ENCODE data around the gene MUTYH.
A peak's percentile ranks its signal among the peaks of the same experiment; 100 is the strongest.

Gene MUTYH

GRCh38 chr1:45334308-45335245 is 5.7 kb downstream of the MUTYH start:
- ChIA-PET CTCF (interaction anchor here (0.8 to 2.1 kb wide), 6 partner anchors 9 to 316 kb away, joined by 3 to 5 read pairs (median 4); no protein-coding TSS in a partner anchor), POLR2A (interaction anchor here (0.6 kb wide), 1 partner anchor 216 kb away, joined by 5 read pairs; no protein-coding TSS in a partner anchor)
- no peak for TF ChIP-seq CTCF (IDR thresholded peaks at IDR 0.05; ENCODE audit: control extremely low read depth, extremely low read depth, low read depth, missing control alignments)
- peak; percentile 8 for DNase-seq (ENCODE audit: extremely low spot score)

- TF ChIP-seq CTCF (IDR thresholded peaks at IDR 0.05; ENCODE audit: control extremely low read depth, extremely low read depth, low read depth, missing control alignments): no peak
- DNase-seq (ENCODE audit: extremely low spot score): no peak
- POLR2A ChIA-PET: no interaction called here
- CTCF ChIA-PET: interaction anchor here (0.9 to 1.5 kb wide), 2 partner anchors 12 to 27 kb away, joined by 3 to 5 read pairs; no protein-coding TSS in a partner anchor
Observed at GRCh38 chr1:45332346-45332720, 7.9 kb downstream of the MUTYH start.

GRCh38 chr1:45331436-45332345 is 8.5 kb downstream of the MUTYH start:
- ChIA-PET POLR2A (interaction anchor here (0.9 kb wide), 1 partner anchor 145 kb away, joined by 3 read pairs; no protein-coding TSS in a partner anchor), CTCF (interaction anchor here (0.9 to 1.5 kb wide), 2 partner anchors 12 to 26 kb away, joined by 3 to 5 read pairs; no protein-coding TSS in a partner anchor)
- no peak for DNase-seq (ENCODE audit: extremely low spot score)
- no peak for TF ChIP-seq CTCF (IDR thresholded peaks at IDR 0.05; ENCODE audit: control extremely low read depth, extremely low read depth, low read depth, missing control alignments)

GRCh38 chr1:45329445-45329844 is 10.8 kb downstream of the MUTYH start:
- DNase-seq (ENCODE audit: extremely low spot score): peak; percentile 19
- CTCF ChIA-PET: interaction anchor here (1.2 to 5.4 kb wide), 3 partner anchors 10 to 173 kb away, joined by 3 to 32 read pairs (median 19); partner anchors contain the start of genes MUTYH and TOE1
- no peak for TF ChIP-seq CTCF (IDR thresholded peaks at IDR 0.05; ENCODE audit: control extremely low read depth, extremely low read depth, low read depth, missing control alignments)
- POLR2A ChIA-PET: interaction anchor here (0.6 to 2.1 kb wide), 2 partner anchors 11 to 62 kb away, joined by 4 to 11 read pairs; partner anchors contain the start of genes MUTYH and TOE1

GRCh38 chr1:45328680-45329079 is 11.6 kb downstream of the MUTYH start:
- ChIA-PET POLR2A (interaction anchor here (0.6 to 2.1 kb wide), 2 partner anchors 11 to 25 kb away, joined by 3 to 11 read pairs; partner anchors contain the start of genes MUTYH and TOE1), CTCF (interaction anchor here (1.2 to 5.4 kb wide), 5 partner anchors 11 to 314 kb away, joined by 3 to 32 read pairs (median 9); partner anchors contain the start of genes MUTYH and TOE1)
- no peak for TF ChIP-seq CTCF (IDR thresholded peaks at IDR 0.05; ENCODE audit: control extremely low read depth, extremely low read depth, low read depth, missing control alignments)
- DNase-seq (ENCODE audit: extremely low spot score): no peak

Measured in GM10248 (cell line).